Measurements from ENCODE around the gene PORCN.

PORCN gene

DNA sequence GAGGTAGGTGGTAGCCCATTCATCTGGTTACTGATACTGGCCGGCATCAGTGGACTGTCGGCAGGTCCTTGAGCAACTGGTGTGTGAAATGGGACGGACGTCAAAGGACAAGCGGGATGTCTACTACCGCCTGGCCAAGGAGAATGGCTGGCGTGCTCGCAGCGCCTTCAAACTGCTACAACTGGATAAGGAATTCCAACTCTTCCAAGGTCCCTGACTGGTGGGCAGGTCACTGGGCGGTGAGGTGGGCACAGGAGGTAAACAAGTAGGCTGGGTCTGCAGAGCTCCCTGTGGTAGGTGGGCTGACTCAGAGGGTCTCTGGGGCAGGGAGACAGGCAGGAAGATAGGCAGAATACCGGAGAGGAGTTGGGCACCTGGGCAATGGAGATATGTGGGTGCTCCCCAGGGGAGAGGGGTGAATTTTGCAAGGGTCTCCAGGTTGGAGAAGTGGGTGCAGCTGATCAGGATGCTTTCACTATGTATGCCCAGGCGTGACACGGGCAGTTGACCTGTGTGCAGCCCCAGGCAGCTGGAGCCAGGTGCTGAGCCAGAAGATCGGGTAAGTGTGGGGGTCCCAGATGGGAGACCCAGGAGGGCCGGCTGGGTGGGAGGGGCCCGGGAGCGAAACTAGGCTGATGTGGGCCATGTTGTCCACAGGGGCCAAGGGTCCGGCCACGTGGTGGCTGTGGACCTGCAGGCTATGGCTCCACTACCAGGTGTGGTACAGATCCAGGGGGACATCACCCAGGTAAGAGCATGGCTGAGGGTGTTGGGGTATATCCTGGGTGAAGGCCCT is 30.6 kb upstream of the PORCN start:
- DNase-seq: no peak

DNA sequence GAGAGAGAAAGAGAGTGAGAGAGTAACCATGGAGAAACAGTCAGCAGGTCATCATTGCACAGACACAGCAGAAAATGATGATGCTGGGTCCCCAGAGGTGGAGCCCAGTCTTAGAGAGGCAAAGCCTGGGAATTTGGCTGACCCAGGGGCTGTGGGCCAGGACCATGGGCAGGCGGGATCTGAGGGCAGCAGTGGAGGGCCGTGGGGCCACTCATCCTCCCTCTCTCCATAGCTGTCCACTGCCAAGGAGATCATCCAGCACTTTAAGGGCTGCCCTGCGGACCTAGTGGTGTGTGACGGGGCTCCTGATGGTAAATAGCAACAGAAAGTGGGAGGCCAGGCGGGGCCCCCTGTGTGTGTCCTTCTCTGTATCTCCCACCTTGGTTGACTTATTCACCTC is 30.0 kb upstream of the PORCN start:
- DNase-seq: no peak

DNA sequence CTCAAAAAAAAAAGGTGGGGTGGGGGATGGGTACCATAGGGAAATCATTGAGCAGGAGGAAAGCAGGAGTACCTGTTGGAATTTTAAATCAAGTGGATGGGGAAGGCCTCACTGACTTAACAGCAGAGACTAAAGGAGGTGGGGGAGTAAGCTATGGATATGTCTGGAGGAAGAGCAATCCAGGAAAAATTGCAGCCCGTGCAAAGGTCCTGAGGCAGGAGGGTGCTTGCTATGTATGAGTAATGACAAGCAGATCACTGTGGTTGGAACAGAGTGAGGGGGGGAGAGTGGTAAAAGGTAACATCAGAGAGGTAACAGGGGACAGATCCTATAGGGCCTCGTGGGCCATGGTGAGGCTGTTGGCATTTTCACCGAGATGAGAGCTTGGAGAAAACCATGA is 28.6 kb upstream of the PORCN start:
- no peak for DNase-seq

DNA sequence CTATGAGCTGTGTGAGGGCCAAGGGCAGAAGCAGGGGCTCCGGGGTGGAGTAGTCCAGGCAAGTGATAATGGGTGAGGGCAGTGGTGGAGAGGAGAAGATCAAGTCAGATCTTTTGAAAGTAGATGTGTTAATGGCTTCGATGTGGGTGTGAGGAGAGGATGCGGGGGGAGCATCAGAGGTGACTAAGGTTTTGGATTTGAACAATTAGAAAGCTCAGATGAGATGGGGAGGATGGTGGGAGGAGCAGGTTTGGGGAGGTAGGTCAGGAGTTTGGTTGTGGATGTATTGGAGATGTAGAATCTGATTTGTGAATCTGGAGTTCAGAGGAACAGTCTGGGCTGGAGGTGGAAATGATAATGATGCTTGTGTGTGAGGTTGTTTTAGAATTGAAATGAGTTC is 28.2 kb upstream of the PORCN start:
- no peak for DNase-seq

DNA sequence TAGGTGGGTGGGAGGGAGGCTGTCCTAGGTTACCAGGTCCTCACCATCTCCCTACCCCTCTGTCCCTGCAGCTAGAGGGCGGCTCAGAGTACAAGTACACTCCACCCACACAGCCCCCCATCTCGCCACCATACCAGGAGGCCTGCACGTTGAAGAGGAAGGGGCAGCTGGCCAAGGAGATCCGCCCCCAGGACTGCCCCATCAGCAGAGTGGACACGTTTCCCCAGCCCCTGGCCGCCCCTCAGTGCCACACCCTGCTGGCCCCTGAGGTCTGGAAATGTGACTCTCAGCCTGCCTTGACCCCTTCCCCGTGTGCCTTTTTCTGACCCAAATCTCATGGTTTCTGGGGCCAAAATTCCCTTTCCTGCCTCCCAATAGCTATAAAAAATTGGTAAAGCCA is 26.3 kb upstream of the PORCN start:
- no peak for DNase-seq

DNA sequence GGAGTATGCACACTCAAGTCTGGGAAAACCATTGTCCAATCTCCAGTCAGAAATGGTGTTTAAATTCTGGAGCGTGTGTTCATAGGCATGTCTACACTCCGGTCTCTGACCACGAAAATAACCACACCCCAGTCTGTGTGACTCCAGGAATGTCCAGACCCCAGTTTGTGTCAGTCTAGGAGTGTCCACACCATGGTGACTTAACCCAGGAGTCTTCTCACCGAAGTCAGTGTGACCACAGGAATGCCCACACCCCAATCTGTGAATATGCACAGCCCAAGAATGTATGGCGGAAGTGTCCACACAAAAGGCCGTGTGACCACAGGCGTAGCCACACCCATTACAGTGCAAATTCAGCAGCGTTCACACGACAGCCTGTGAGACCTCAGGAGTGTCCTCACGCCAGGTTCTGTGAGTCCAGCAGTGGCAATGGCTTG is 21.4 kb upstream of the PORCN start:
- DNase-seq: no peak

DNA sequence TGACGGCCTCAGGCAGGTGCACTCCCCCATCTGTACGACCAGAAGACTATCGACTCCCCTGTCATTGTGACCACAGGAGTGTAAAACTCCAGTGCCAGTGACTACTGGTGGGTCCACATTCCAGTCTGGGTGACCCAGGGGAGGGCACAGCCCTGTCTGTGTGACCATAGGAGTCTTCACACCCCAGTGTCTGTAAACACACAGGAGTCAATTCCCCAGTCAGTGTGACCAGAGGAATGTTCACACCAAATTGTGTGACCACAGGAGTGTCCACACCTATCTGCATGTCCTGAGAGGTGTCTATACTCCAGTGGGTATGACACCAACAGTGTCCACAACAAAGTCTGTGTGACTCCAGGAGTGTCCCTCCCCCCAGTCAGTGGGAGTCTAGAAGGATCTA is 20.8 kb upstream of the PORCN start:
- no peak for DNase-seq

DNA sequence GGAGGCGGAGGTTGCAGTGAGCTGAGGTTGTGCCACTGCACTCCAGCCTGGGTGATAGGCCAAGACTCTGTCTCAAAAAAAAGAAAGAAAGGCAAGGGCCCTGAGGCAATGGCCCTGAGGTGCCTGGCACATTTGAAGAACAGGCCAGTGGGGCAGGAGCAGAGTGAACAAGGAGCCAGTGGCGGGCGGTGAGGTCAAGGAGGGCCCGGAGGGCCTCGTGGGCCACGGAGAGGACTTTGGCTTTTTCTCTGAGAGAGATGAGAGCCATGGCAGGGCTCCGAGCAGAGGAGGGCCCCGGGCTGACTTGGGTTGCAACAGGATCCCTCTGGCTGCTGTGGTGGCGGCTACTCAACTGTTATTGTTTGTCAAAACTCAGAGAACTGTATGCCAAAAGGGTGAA is 19.5 kb upstream of the PORCN start:
- no peak for DNase-seq

DNA sequence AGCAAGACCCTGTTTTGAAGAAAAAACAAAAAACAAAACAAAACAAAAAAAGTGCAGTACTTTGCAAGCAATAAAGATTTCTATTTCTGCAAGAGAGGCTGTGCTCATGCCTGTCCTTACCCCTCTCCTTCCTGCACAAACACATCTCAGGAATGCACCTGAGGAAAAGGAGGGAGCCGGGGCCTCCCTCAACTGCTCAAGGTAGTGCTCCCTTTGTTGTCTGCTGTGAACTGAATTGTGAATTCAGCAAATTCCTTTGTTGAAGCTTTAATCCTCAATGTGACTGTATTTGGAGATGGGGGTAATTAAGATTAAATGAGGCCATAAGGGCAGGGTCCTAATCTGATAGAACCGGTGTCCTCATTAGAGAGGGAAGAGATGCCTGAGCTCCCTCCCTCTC is 18.9 kb upstream of the PORCN start:
- no peak for DNase-seq

DNA sequence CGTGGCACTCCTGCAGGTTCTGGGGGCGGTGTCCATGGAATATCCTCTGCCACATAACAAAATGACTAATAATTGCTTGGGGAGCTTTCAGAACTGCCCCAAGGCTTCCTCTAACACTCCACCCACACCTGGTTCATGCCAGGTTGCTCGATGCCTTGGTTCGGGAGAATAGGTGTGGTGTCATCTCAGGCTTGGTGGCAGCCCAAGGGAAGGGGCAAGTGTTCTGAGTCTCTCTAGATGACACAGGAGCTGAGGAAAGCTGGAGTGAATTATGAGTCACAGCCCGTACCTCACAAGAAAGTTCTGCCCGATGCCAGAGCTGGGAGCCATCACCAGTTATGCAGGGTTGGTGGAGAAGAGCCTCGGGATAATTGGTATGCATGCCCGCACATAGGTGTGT is 18.1 kb upstream of the PORCN start:
- DNase-seq: no peak

DNA sequence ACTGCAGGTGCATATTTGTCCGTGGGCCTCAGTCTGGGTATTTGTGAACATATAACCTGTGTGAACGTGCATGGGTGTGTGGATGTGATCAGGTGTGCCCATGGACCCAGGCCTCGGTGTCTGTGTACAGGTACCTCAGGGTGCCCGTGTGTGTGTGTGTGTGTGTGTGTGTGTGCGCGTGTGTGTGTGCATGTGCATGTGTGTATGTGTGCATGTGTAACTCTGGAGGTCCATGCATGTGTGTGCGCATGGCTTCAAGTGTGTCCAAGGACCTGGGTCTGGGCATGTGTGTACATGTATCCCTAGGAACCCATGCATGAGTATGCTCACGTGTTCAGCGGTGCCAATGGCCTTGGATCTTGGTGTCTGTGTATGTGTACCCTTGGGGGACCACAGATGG is 17.0 kb upstream of the PORCN start:
- no peak for DNase-seq

DNA sequence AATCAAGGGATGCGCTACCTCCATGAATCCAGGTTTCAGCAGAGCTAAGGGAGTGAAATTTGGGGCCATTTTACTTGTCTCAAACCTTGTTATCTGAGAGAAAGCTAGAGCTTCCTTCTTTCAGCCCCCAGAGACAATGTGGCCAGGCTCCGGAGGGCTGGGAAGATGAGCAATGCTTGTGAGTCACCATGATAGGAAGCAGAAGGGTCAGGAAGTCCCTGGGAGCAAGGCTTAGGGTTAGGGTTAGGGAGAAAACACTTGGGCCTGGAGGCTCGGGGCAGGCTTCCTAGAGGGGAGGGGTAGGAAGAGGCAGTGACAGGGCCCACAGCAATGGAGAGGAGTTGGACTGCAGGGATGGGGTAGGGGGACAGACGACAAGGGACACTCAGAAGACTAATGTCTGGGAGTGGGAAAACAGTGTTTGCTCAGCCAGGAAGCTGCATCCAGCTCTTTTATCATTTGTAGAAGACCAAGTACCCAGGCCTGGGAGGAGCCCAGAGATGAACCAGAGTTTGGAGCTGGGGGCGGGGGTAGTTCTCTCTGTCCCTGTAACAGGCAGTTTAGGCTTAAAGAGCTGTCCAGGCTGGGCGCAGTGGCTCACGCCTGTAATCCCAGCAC is 16.4 kb upstream of the PORCN start:
- no peak for DNase-seq

DNA sequence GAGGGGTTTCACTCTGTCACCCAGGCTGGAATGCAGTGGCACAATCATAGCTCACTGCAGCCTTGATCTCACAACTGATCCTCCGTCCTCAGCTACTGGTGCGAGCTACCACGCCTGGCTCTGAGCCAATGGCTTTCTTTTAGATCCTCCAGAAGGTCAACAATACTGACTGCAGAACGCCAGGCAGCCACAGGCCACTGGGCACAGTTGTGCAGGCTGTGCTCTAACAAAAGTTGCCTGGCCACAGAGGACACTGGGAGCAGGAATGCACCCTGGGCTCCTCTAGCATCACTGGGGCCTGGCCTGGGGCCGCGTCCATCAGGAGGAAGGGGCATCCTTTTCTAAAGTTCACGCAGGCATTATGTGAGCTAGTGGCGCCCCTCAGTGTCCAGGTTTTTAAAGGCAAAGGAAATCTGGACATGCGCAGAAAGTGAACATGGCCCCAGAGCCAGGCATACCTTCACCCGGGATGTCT is 14.9 kb upstream of the PORCN start:
- DNase-seq: no peak

DNA sequence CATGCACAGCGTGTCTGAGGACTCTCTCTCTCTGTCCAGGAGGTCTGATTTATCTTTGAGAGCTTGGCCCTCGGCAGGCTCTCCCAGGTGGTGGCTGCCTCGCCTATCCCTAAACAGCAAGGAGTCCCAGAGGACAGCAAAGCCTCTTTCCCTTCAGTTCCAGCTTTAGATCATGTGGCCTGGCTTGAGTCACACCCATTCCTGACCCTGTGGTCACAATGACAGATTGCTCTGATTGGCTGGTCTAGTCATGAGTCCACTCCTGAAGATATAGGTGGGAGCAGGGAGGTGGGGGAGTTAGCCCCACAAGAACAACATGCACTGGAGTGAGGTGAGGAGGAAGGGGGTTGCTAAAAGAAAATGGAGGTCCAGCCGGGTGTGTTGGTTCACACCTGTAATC is 12.1 kb upstream of the PORCN start:
- DNase-seq: no peak

DNA sequence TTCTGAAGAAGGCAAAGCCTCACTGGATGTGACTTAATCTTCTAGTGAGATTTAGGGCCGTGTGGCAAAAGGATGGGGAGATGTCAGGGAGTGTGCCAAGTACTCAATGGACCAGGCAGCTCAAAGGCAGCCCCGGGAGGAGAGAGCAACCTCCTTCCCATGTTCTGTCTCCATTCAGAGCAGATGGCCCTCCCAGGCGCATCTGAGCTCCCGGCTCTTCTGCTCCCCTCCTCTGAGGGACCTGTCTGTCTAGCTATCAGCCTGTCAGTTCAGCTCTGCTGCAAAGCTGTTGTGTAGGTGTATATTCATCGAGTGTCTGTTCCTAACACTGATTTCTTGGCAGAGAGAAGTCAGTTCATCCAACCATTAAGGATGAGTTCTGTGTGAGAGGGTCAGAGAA is 10.9 kb upstream of the PORCN start:
- no peak for DNase-seq

DNA sequence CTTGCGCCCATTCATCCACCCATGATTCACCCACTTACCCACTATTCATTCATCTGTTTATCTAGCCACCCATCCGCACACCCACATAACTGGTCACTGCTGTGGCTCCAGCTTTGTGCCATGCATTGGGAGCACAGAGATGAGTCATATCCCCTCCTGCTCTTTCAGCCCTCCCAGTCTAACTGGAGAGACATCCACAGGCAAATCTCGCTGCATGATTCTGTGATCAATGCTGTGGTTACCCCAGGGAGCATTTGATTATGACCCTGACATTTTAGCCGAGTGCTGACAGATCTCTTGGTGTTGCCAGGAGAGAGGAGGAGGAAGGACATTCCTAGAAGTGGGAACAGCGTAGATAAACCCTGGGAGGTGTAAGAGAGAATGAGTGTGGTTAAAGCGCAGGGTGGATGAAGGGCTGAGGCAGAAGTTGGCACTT is 10.4 kb upstream of the PORCN start:
- no peak for DNase-seq

DNA sequence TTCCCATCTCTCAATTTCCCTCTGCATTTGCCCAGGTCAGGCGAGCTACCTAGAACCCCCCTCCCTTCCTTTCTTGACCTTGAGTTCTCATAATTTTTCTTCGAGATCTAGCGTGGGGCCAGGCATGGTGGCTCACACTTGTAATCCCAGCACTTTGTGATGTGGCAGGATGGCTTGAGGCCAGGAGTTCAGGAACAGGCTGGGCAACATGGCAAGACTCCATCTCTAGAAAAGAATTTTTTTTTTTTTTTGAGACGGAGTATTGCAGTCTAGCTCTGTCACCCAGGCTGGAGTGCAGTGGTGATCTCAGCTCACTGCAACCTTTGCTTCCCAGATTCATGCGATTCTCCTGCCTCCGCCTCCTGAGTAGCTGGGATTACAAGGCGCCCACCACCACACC is 4.5 kb upstream of the PORCN start:
- no peak for DNase-seq

DNA sequence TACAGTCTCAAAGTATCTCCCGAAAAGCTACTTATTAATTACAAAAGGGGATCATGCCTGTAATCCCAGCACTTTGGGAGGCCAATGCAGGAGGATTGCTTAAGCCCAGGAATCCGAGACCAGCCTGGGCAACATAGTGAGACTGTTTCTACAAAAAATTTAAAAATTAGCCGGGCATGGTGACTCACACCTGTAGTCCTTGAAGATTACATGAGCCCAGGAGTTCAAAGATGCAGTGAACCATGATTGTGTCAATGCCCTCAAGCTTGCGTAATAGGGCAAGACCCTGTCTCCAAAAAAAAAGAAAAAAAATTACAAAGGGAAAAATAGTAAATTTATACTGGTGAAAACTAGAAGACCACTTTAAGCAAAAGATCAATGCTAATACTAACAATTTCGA is 3.3 kb upstream of the PORCN start:
- DNase-seq: no peak

DNA sequence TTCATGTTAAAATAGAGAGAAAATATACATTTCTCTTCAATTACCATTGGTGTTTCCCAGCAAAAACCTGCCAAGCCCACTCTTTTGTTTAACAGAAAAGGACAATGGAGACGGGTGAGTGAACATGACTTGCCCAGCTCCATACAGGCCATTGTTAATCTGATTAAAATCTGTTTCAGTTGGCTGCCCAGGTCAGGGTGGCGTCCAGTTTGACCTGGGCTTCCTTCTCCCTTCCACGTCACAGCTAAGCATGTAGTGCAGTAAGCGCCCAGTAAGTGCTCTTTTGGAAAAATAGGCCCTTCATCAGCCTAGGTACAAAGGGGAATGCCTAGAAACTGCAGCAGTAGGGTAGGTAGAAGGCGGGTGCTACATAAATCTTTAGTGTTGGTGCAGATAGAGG is 1.5 kb upstream of the PORCN start:
- no peak for DNase-seq

DNA sequence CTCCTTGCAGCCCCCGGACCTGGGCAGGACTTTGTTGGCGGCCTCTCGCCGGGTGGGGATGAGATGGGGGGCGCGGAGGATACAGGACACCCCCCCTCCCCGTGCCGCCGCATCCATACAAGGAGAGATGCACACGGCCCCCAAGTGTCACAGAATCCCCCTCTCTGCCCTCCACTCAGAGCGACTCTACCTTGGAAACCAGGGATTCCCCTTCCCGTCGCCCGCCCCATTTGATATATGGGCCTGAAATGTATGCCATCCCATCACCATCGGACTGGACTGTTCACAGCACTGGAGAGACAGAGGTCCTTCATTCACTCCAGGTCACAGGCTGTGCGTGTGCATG is 426 bp downstream of the PORCN start:
- no peak for DNase-seq

DNA sequence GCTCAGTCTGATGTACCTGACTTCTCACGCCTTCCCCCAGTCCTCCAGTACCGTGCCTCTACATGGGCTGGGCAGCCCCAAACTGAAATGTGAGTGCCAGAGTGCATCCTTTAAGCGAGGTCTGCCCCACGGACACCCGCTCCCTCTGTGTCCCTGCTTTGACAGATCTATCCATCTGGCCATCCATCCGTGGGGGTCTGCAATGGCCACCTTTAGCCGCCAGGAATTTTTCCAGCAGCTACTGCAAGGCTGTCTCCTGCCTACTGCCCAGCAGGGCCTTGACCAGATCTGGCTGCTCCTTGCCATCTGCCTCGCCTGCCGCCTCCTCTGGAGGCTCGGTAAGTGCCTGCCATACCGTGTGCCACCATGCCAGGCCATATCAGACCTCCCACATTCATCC is 827 bp downstream of the PORCN start:
- no peak for DNase-seq

DNA sequence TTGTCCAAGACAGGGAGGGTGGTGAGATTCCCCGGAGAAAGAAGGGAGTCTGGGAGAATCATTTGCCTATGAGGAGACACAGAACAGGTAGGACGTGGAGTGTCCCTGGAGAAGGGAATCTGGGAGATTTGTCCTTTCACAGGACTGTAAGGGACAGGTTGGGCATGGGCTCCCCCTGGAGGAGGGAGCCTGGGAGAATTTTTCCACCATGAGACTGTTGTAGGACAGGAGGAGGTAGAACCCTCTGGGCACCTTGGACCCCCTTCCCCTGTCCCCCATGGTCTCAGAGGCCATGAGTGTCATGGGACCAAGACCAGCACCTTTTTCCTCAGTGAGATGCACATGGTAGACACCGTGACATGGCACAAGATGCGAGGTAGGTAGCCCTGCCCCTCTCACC is 2.8 kb downstream of the PORCN start:
- no peak for DNase-seq

DNA sequence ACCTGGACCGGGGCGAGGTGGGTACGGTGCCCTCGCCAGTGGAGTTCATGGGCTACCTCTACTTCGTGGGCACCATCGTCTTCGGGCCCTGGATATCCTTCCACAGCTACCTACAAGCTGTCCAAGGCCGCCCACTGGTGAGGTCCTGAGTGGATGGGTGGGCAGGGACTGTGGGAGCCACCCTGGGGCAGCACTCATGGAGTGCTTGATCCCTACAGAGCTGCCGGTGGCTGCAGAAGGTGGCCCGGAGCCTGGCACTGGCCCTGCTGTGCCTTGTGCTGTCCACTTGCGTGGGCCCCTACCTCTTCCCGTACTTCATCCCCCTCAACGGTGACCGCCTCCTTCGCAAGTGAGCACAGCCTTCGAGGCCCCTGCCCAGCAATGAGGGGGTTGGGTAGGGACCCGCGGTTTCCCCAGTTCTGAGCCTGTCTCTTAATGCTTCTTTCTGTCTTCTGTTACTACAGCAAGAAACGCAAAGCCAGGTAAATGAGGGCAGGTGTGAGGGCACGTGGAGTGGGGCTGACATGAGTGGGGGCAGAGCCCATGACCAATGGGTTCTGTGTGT is 3.7 kb downstream of the PORCN start:
- DNase-seq: no peak

DNA sequence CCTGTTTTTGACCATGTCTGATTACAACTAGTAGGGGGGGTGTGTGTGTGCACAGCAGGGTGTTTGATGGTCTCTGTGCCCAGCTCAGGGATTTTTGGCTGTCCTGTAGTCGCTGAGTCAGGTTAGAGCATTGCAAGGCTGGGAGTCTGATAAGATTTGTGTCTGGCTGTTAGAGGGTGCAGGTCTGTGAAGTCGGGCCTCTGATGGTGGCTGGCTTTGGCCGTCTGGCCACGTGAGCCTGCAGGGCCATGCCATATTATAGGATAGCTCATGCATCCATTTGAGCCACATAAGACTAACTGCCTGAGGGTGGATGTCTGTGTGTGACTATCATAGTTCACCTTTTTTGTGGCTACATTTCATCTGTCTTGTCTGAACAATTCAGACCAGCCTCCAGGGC is 4.9 kb downstream of the PORCN start:
- DNase-seq: no peak
